H1 (cell line): ENCODE results near the gene SHQ1. TPM values are rescaled to one million over a fixed set of nuclear protein-coding genes. Genes with fewer than 3 reads are reported as not detected.

Experiments
- CTCF ChIA-PET: fragments of 300-600 bp; sonication (Branson Sonifier 250); formaldehyde crosslinking; loops from one replicate; lab custom pipeline; 2021; ENCODE audit not compliant: partially characterized antibody; lab: Charles Lee
- POLR2A ChIA-PET: fragments of 300-600 bp; sonication (Branson Sonifier 250); formaldehyde crosslinking; loops from one replicate; lab custom pipeline; 2021; ENCODE audit warnings: inconsistent platforms; ENCODE audit not compliant: partially characterized antibody; lab: Charles Lee
- DNase-seq, 2 experiments: peaks; one replicate each; pipeline versions ENCODE4 v3.0.0 to v3.0.0-alpha.2; 2010 to 2022; ENCODE audit warnings: low spot score in 2 of 2, low read depth in 1 of 2, mixed read lengths in 1 of 2
- FAIRE-seq: peaks from 2 replicates; lab custom pipeline; 2011; peaks lifted over from hg19 to GRCh38; lab: Jason Lieb, UNC
- H2AFZ ChIP-seq: 2 replicates; pipeline ENCODE4 v1.8.1; 2012; ENCODE audit warnings: low read length, inconsistent platforms
- H2AK5ac ChIP-seq: 2 replicates; pipeline ENCODE4 v1.6.1; 2013; ENCODE audit warnings: low read depth, low read length
- H2BK120ac ChIP-seq: replicated peaks from 2 replicates; pipeline ENCODE3; 2013; ENCODE audit warnings: low read depth, low read length, inconsistent platforms
- H2BK12ac ChIP-seq: 2 replicates; pipeline ENCODE4 v1.6.1; 2013; ENCODE audit warnings: low read depth, low read length
- H2BK15ac ChIP-seq: 2 replicates; pipeline ENCODE4 v1.6.1; 2013; ENCODE audit warnings: low read length
- H2BK20ac ChIP-seq: 2 replicates; pipeline ENCODE4 v1.6.1; 2013; ENCODE audit warnings: low read length
- H2BK5ac ChIP-seq: 2 replicates; pipeline ENCODE4 v1.6.1; 2013; ENCODE audit warnings: low read depth, low read length
- H3K14ac ChIP-seq: 2 replicates; pipeline ENCODE4 v1.6.1; 2013; ENCODE audit warnings: inconsistent platforms; ENCODE audit not compliant: insufficient read length
- H3K18ac ChIP-seq: 2 replicates; pipeline ENCODE4 v1.6.1; 2013; ENCODE audit warnings: low read length; ENCODE audit errors: extremely low read depth
- H3K23ac ChIP-seq: 2 replicates; pipeline ENCODE4 v1.6.1; 2013; ENCODE audit warnings: inconsistent platforms; ENCODE audit not compliant: insufficient read length
- H3K23me2 ChIP-seq: 2 replicates; pipeline ENCODE4 v1.6.1; 2013; ENCODE audit warnings: low read depth, low read length
- H3K27ac ChIP-seq: 2 replicates; pipeline ENCODE4 v1.6.1; 2011; ENCODE audit warnings: low read depth, low read length, inconsistent platforms
- H3K27me3 ChIP-seq, 4 experiments: replicated peaks in 1 of 4; 1 replicate in 1 of 4; 2 replicates in 3 of 4; pipeline versions ENCODE4 v1.6.1 to v1.8.1; 2011 to 2013; ENCODE audit warnings: low read length in 3 of 4, mild to moderate bottlenecking in 3 of 4, inconsistent platforms in 2 of 4, mixed read lengths in 2 of 4, moderate library complexity in 1 of 4; ENCODE audit not compliant: control insufficient read depth in 3 of 4, insufficient read depth in 3 of 4; ENCODE audit errors: extremely low read depth in 1 of 4
- H3K36me3 ChIP-seq, 4 experiments: 2 replicates each; pipeline versions ENCODE4 v1.6.1 to v1.8.1; 2011 to 2013; ENCODE audit warnings: mild to moderate bottlenecking in 4 of 4, low read length in 3 of 4, moderate library complexity in 2 of 4, control low read depth in 1 of 4, inconsistent platforms in 1 of 4; ENCODE audit not compliant: insufficient read depth in 4 of 4, control insufficient read depth in 2 of 4
- H3K4ac ChIP-seq: replicated peaks from 2 replicates; pipeline ENCODE3; 2013; ENCODE audit warnings: low read length, low read depth, mixed read lengths, inconsistent platforms; ENCODE audit not compliant: insufficient read length
- H3K4me1 ChIP-seq, 4 experiments: replicated peaks in 1 of 4; 1 replicate in 1 of 4; 2 replicates in 3 of 4; pipeline versions ENCODE4 v1.6.1 to v1.8.1; 2011 to 2013; ENCODE audit warnings: low read length in 3 of 4, inconsistent platforms in 2 of 4, mixed read lengths in 1 of 4; ENCODE audit not compliant: insufficient read depth in 4 of 4, control insufficient read depth in 3 of 4
- H3K4me2 ChIP-seq, 2 experiments: 2 replicates each; pipeline versions ENCODE4 v1.6.1 to v1.8.1; 2011 to 2013; ENCODE audit warnings: low read depth in 2 of 2, low read length in 2 of 2, control low read depth in 1 of 2, inconsistent platforms in 1 of 2, mild to moderate bottlenecking in 1 of 2; ENCODE audit not compliant: insufficient read depth in 1 of 2
- H3K4me3 ChIP-seq, 4 experiments: fragments of 200-600, 300-600 bp in 1 of 4; sonication (generic), shearing (Covaris generic), sonication (Bioruptor Twin) in 1 of 4; 2 replicates each; pipeline versions ENCODE4 v1.5.1 to v1.8.1; 2011 to 2016; ENCODE audit warnings: low read length in 4 of 4, low read depth in 3 of 4, control low read depth in 2 of 4, inconsistent platforms in 2 of 4, mild to moderate bottlenecking in 2 of 4, mixed read lengths in 1 of 4, moderate library complexity in 1 of 4; ENCODE audit not compliant: insufficient read depth in 2 of 4; ENCODE audit errors: extremely low read depth in 1 of 4
- H3K56ac ChIP-seq: replicated peaks from 2 replicates; pipeline ENCODE3; 2013; ENCODE audit warnings: low read depth, mild to moderate bottlenecking, mixed read lengths, low read length, inconsistent platforms; ENCODE audit not compliant: insufficient read length
- H3K79me1 ChIP-seq: 2 replicates; pipeline ENCODE4 v1.6.1; 2013; ENCODE audit warnings: low read depth, low read length, control low read depth
- H3K79me2 ChIP-seq, 2 experiments: 2 replicates each; pipeline versions ENCODE4 v1.6.1 to v1.8.1; 2012 to 2013; ENCODE audit warnings: low read length in 2 of 2, mild to moderate bottlenecking in 2 of 2, inconsistent platforms in 1 of 2; ENCODE audit not compliant: insufficient read depth in 2 of 2, control insufficient read depth in 1 of 2
- H3K9ac ChIP-seq, 4 experiments: replicated peaks in 1 of 4; 1 replicate in 1 of 4; 2 replicates in 3 of 4; pipeline versions ENCODE4 v1.6.1 to v1.8.1; 2011 to 2013; ENCODE audit warnings: low read depth in 3 of 4, low read length in 3 of 4, control low read depth in 2 of 4, mild to moderate bottlenecking in 2 of 4, moderate library complexity in 2 of 4, inconsistent platforms in 1 of 4; ENCODE audit errors: extremely low read depth in 1 of 4
- H3K9me3 ChIP-seq, 2 experiments: 2 replicates each; pipeline versions ENCODE4 v1.6.1 to v1.8.1; 2012 to 2013; ENCODE audit warnings: mild to moderate bottlenecking in 2 of 2, moderate library complexity in 2 of 2, control low read depth in 1 of 2, inconsistent platforms in 1 of 2, low read depth in 1 of 2, low read length in 1 of 2, mixed read lengths in 1 of 2; ENCODE audit not compliant: insufficient read depth in 2 of 2
- H4K20me1 ChIP-seq, 2 experiments: replicated peaks in 1 of 2; 2 replicates each; pipeline versions ENCODE3 to v1.8.1; 2011 to 2013; ENCODE audit warnings: inconsistent platforms in 2 of 2, low read length in 2 of 2, mild to moderate bottlenecking in 1 of 2; ENCODE audit not compliant: insufficient read depth in 2 of 2, control insufficient read depth in 1 of 2
- H4K5ac ChIP-seq: 2 replicates; pipeline ENCODE4 v1.6.1; 2013; ENCODE audit warnings: low read length, low read depth, mixed read lengths, inconsistent platforms; ENCODE audit not compliant: insufficient read length
- H4K8ac ChIP-seq: 2 replicates; pipeline ENCODE4 v1.8.0; 2013; ENCODE audit warnings: mild to moderate bottlenecking, moderate library complexity, low read length, inconsistent platforms; ENCODE audit not compliant: insufficient read depth; ENCODE audit errors: extremely low read depth
- H4K91ac ChIP-seq: replicated peaks from 2 replicates; pipeline ENCODE3; 2013; ENCODE audit warnings: low read length, mixed read lengths, inconsistent platforms; ENCODE audit not compliant: insufficient read length
- ASH2L ChIP-seq: fragments of 200-600, 300-600 bp; sonication (generic); IDR thresholded peaks from one replicate; pipeline ENCODE4 v1.7.1; 2017; ENCODE audit warnings: low read length
- BCL11A ChIP-seq, 2 experiments: IDR thresholded peaks; one replicate each; pipeline ENCODE4 v1.6.1; 2011; ENCODE audit warnings: low read depth in 2 of 2, low read length in 2 of 2, mild to moderate bottlenecking in 2 of 2
- CHD2 ChIP-seq: IDR thresholded peaks from 2 replicates; pipeline ENCODE4 v1.6.1; 2012; ENCODE audit warnings: low read length, improper control_type of control experiment
- CTCF ChIP-seq, 3 experiments: IDR thresholded peaks; 1 replicate in 2 of 3; 2 replicates in 1 of 3; pipeline versions ENCODE4 v1.5.1 to v1.6.1; 2011; ENCODE audit warnings: low read length in 3 of 3, mild to moderate bottlenecking in 3 of 3, inconsistent platforms in 2 of 3, low read depth in 1 of 3, moderate library complexity in 1 of 3; ENCODE audit not compliant: insufficient read depth in 1 of 3; ENCODE audit errors: control extremely low read depth in 1 of 3
- KDM5A ChIP-seq: fragments of 200-600 bp; IDR thresholded peaks from 2 replicates; pipeline ENCODE4 v1.7.1; 2012; ENCODE audit warnings: mild to moderate bottlenecking, low read length, inconsistent platforms, mixed read lengths
- MAX ChIP-seq: IDR thresholded peaks from 2 replicates; pipeline ENCODE4 v1.6.1; 2012; ENCODE audit warnings: inconsistent platforms
- POLR2A ChIP-seq, 2 experiments: IDR thresholded peaks; 1 replicate in 1 of 2; 2 replicates in 1 of 2; pipeline ENCODE4 v1.6.1; 2011; ENCODE audit warnings: low read depth in 2 of 2, low read length in 2 of 2, mild to moderate bottlenecking in 2 of 2; ENCODE audit errors: control extremely low read depth in 1 of 2
- SIX5 ChIP-seq: IDR thresholded peaks from 2 replicates; pipeline ENCODE4 v1.6.1; 2011; ENCODE audit warnings: mild to moderate bottlenecking, low read depth, low read length
- SP1 ChIP-seq: IDR thresholded peaks from 2 replicates; pipeline ENCODE4 v1.6.1; 2011; ENCODE audit warnings: low read depth, low read length
- SP2 ChIP-seq: IDR thresholded peaks from 2 replicates; pipeline ENCODE4 v1.6.1; 2012; ENCODE audit warnings: mild to moderate bottlenecking, low read length, inconsistent platforms
- SRF ChIP-seq: IDR thresholded peaks from 2 replicates; pipeline ENCODE4 v1.6.1; 2011; ENCODE audit warnings: mild to moderate bottlenecking, low read depth, low read length, moderate library complexity
- WGBS, 2 experiments: shearing (Covaris generic) in 1 of 2; methylation state at CpG; one replicate each; pipeline versions ENCODE4 v1.1.6 to v1.1.7; 2013 to 2015; ENCODE audit warnings: low lambda C conversion rate in 2 of 2, mixed read lengths in 2 of 2, inconsistent platforms in 1 of 2, low coverage in 1 of 2, missing lambda C conversion rate in 1 of 2; ENCODE audit not compliant: insufficient replicate concordance in 2 of 2, insufficient coverage in 1 of 2, insufficient read length in 1 of 2; ENCODE audit errors: extremely low coverage in 1 of 2, missing lambda C conversion rate in 1 of 2; 5-methylcytosine and 5-hydroxymethylcytosine counted together
- polyA plus RNA-seq, 7 experiments: library from polyadenylated mRNA; depleted of rRNA in 3 of 7; stranded (reverse) in 5 of 7; unstranded in 2 of 7; fragments of >200 nt in 5 of 7; fragments of 200-250 nt in 2 of 7; gene quantifications; 1 replicate in 5 of 7; 2 replicates in 1 of 7; 4 replicates in 1 of 7; pipeline versions ENCODE4 v1.2.1 to v1.2.3, GENCODE V29; 2011 to 2013; ENCODE audit warnings: missing spikeins in 2 of 7, mixed read lengths in 2 of 7
- total RNA-seq: library from RNA; stranded (reverse); fragmentation: NEBNext Ultra II Directional; extraction: Animal tissue kit (Norgen Biotek cat#: 25700); gene quantifications from 2 replicates; pipeline ENCODE4 v1.2.1, GENCODE V29; 2021

SHQ1 gene
- total and polyA plus RNA-seq, 2 of the 8 experiments (the other 6 are each of a cell fraction or from before 2014, with no cell fraction given) = 10.7 to 34.4 TPM

DNA sequence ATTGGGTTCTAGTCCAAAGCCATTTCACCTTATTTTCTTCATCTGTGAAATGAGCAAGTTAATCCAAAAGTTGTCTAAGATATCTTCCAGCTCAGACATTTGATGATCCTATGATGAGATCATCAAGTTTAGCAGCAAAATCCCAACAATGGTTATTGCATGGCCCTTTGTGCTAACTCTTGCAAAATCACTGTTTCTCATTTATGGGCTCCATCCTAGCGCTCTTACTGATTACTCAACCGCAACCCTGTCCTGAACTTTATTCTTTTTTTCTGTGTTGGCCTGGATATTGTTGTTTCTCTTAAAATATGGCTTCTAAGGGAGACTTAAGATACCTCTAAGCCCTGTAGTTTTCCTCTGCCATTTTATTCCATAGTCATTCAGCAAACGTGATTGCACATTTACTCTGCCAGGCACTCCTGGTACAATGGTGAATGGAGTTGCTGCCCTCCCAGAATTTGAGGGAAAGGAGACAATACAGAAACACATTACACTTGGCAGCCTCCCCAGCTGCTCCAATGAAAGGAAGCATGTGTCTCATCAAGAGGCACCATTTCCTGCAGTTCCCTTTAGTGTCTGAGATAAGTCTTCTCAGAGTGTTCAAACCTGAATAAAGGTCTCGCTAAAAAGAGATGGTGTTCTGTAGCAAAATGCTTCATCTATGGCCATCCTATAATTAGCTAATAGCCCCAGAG is 44.0 kb upstream of the SHQ1 start:
- Histone ChIP-seq H2AFZ (no peak overlapping the region), H2BK15ac (no peak overlapping the region), H4K91ac (no peak overlapping the region), H3K27ac (no peak overlapping the region), H3K4me3 (no peak overlapping the region), H3K4me1 (peaks cover 2 to 7% (median 5%) of the 10 kb centered on the region in 4 experiments; a peak in 6 of 7 replicates), H3K79me2 (no peaks in the 10 kb centered on the region), H2AK5ac (no peak overlapping the region), H3K4me2 (no peak overlapping the region), H3K36me3 (no peaks in the 10 kb centered on the region), H3K18ac (no peak overlapping the region), H2BK20ac (no peak overlapping the region), H3K27me3 (peaks cover 0 to 34% (median 17%) of the 10 kb centered on the region in 4 experiments; a peak in 5 of 7 replicates), H2BK12ac (no peak overlapping the region), H3K9ac (no peak overlapping the region), H4K5ac (no peak overlapping the region), H3K23me2 (peaks cover 6% of the 10 kb centered on the region), H3K4ac (no peak overlapping the region), H2BK5ac (no peak overlapping the region), H3K79me1 (no peaks in the 10 kb centered on the region), H2BK120ac (no peak overlapping the region), H4K20me1 (peaks cover 0 to 2% of the 10 kb centered on the region in 2 experiments), H3K23ac (no peak overlapping the region), H3K56ac (no peak overlapping the region), H4K8ac (no peak overlapping the region), H3K9me3 (no peaks in the 10 kb centered on the region), H3K14ac (no peak overlapping the region)
- ChIA-PET POLR2A (no interaction called here), CTCF (interaction anchor here (0.6 to 2.3 kb wide), 23 partner anchors 10 to 485 kb away, joined by 3 to 13 read pairs (median 4); no protein-coding TSS in a partner anchor)
- FAIRE-seq = no peak
- 87% methylated on average over 4 of the region's 4 CpGs; no CpG with 5 or more reads in 1 of the 2 experiments for WGBS, 2 experiments
- no peak for DNase-seq
- TF ChIP-seq SP2 = no peak
- no peak for TF ChIP-seq SP1
- TF ChIP-seq MAX = no peak
- no peak for TF ChIP-seq ASH2L
- TF ChIP-seq CHD2 = no peak
- TF ChIP-seq SIX5 = no peak
- TF ChIP-seq KDM5A = no peak
- TF ChIP-seq BCL11A (IDR thresholded peaks at IDR 0.05; ENCODE audit: low read depth in 2 of 2, low read length in 2 of 2) = no peak
- TF ChIP-seq SRF = no peak
- TF ChIP-seq POLR2A (IDR thresholded peaks at IDR 0.05; ENCODE audit: control extremely low read depth in 1 of 2, low read depth in 2 of 2, low read length in 2 of 2) = no peak
- TF ChIP-seq CTCF (IDR thresholded peaks at IDR 0.05; ENCODE audit: control extremely low read depth in 1 of 3, insufficient read depth in 1 of 3, low read depth in 1 of 3, low read length in 3 of 3) = no peak
